ENCODE results near the gene PITPNM3.

DNA sequence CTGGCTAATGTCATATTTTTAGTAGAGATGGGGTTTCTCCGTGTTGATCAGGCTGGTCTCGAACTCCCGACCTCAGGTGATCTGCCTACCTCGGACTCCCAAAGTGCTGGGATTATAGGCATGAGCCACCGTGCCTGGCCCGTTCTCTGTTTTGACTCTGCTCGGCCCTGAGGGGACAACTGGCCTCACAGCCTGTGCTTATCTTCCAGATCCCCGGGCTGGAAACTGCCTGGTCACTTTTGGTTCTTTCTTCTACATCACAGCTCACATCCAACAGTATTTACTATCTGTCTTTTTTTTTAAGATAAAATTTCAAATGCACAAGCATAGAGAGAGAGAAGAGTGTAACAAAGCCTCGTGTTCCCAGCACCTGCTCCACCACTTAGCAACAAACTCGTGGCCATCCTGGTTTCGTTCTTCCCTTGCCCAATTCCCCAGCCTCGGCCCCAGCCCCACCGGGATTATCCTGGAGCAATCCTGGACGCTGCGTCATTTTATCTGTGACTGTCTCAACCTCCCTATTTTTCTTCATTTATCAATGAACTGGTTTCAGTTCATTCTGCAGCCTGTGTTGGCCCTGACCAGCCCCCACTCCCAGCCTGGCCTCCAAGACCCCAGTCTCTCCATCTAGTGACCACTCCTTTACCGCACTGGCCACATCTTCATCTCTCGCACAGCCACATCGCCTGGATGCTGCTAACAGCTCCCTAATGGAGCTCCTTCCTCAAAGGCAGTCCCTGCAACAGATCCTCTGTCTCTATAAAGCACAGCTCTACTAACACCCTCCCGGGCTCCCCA is 91.0 kb downstream of the PITPNM3 start:
- TF ChIP-seq, protein P1, sequence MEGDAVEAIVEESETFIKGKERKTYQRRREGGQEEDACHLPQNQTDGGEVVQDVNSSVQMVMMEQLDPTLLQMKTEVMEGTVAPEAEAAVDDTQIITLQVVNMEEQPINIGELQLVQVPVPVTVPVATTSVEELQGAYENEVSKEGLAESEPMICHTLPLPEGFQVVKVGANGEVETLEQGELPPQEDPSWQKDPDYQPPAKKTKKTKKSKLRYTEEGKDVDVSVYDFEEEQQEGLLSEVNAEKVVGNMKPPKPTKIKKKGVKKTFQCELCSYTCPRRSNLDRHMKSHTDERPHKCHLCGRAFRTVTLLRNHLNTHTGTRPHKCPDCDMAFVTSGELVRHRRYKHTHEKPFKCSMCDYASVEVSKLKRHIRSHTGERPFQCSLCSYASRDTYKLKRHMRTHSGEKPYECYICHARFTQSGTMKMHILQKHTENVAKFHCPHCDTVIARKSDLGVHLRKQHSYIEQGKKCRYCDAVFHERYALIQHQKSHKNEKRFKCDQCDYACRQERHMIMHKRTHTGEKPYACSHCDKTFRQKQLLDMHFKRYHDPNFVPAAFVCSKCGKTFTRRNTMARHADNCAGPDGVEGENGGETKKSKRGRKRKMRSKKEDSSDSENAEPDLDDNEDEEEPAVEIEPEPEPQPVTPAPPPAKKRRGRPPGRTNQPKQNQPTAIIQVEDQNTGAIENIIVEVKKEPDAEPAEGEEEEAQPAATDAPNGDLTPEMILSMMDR (IDR thresholded peaks at IDR 0.05; ENCODE audit: poor library complexity) = no peak
- no peak for TF ChIP-seq EZH2phosphoT487 (IDR thresholded peaks at IDR 0.05; ENCODE audit: low read depth, severe bottlenecking, unreplicated experiment)
- TF ChIP-seq EZH2 (IDR thresholded peaks at IDR 0.05; ENCODE audit: borderline replicate concordance) = no peak

All from hepatocyte (in vitro differentiated cells).